ENCODE results near the gene TECR. TPM values are rescaled to one million over a fixed set of nuclear protein-coding genes. Genes with fewer than 3 reads are reported as not detected.

The TECR gene
- total RNA-seq, 4 donors from 2014 or later, result 117 to 165 (median 147) TPM

DNA sequence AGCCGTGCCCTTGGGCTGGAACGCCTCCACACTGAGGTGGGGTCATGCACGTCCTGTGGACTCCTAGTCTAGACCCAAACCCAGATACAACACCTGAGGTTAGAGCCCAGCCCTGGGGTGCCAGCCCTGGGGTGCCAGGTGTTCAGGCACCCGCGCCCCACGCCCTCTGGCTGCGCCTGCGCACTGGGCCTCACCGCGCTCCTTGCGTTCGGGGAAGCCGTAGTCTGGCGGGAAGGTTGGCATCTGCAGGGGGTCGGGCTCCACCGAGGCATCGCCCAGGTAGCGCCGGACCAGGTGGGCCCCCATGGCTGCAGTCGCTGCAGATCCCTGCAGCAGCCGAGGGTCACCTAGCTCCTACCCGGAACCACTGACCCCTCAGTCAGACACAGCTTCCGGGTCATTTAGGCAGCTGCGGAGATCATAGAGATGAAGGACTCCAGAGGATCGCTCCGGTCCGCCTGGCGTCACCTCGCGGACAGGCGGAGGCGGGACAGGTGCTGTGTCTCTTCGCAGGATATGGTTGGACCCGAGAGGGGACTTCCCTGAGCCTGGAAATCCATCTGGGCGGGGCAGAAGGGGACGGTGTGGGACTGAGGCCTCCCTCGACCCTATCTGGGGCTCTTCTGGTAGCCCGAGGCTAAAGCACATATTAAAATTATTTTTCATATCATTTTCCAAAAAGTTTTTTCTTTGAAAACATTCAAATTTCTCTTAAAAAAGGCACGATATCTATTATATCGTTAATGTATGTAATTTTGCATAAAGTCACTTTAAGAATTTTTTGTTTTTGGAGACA, 42.5 kb downstream of the TECR start, which contains the start of gene NDUFB7:
Gene NDUFB7 (minus strand): TSS at position 372 of the 796 bp plus-strand sequence. CDS start 66 bp downstream, at position 306.
- H3K4me3 ChIP-seq (ENCODE audit: low read depth, poor library complexity, severe bottlenecking), result peak within 1 kb of the TSS; percentile 92
- 2 to 6% methylated on average over 10 to 32 of the region's 40 CpGs for WGBS, 2 donors
- intact Hi-C loops (cut with DNase I; ENCODE audit: low total_unique reads), result no loop called here
- DNase-seq (ENCODE audit: low spot score in 2 of 2), result peak; percentile 91 to 96
- no peak for TF ChIP-seq POLR2A (IDR thresholded peaks at IDR 0.05)
- peak in 1 of 3 donors; percentile 58 for TF ChIP-seq CTCF (IDR thresholded peaks at IDR 0.05)

DNA sequence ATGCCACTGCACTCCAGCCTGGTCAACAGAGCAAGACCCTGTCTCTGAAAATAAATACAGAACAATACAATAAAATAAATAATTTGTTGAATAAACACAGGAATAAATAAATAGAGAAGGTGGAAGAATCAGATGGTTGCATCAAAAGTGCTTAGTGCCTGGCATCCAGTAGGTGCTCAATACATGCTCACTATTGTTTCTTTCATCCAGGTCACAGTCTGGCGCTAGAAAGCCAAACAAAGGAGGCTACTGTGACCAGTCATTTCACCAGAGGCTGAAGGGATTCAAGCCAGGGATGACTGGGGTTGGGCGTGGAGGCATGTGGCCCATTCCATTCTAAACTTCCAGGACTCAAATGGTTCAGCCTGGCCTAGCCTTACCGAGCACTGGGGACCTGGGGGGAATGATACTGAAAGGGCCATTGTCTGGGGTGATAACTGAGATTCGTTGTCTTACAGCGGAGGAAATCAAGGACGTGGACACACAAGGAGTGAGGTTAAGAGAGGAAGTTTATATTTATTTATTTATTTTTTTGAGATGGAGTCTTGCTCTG, 46.1 kb downstream of the TECR start:
- WGBS, 2 donors, result 78 to 83% methylated on average over 6 of the region's 6 CpGs
- no peak overlapping the region for H3K4me3 ChIP-seq (ENCODE audit: low read depth, poor library complexity, severe bottlenecking)
- no peak for TF ChIP-seq CTCF (IDR thresholded peaks at IDR 0.05)
- no peak for TF ChIP-seq POLR2A (IDR thresholded peaks at IDR 0.05)
- intact Hi-C loops (cut with DNase I; ENCODE audit: low total_unique reads), result no loop called here
- DNase-seq (ENCODE audit: low spot score in 2 of 2), result no peak

- 86% methylated on average over 8 of the region's 8 CpGs for WGBS, 2 donors
- intact Hi-C loops (cut with DNase I; ENCODE audit: low total_unique reads), result no loop called here
- H3K4me3 ChIP-seq (ENCODE audit: low read depth, poor library complexity, severe bottlenecking), result no peak overlapping the region
- TF ChIP-seq POLR2A (IDR thresholded peaks at IDR 0.05) (no peak), CTCF (IDR thresholded peaks at IDR 0.05) (no peak)
- no peak for DNase-seq (ENCODE audit: low spot score in 2 of 2)
Observed at GRCh38 chr19:14576363-14576762, 47.0 kb downstream of the TECR start.

DNA sequence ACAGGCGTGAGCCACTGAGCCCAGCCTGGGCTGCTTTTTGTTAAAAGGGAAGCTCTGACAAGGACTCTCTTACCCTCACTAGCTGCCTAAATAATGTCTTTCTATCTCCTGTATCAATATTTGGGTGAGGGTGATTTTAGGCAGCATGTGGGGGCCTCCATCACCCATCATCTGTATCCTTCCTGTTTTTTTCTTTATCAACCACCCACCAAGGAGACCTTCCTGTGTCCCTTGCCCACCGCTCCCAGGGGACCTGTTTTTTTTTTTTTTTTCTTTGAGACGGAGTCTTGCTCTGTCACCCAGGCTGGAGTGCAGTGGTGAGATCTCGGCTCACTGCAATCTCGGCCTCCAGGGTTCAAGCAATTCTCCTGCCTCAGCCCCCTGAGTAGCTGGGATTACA, 47.9 kb downstream of the TECR start:
- no peak for TF ChIP-seq CTCF (IDR thresholded peaks at IDR 0.05)
- no peak for TF ChIP-seq POLR2A (IDR thresholded peaks at IDR 0.05)
- no peak for DNase-seq (ENCODE audit: low spot score in 2 of 2)
- intact Hi-C loops (cut with DNase I; ENCODE audit: low total_unique reads), result no loop called here
- no peak overlapping the region for H3K4me3 ChIP-seq (ENCODE audit: low read depth, poor library complexity, severe bottlenecking)
- WGBS, 2 donors, result 79 to 93% methylated on average over 5 of the region's 5 CpGs

DNA sequence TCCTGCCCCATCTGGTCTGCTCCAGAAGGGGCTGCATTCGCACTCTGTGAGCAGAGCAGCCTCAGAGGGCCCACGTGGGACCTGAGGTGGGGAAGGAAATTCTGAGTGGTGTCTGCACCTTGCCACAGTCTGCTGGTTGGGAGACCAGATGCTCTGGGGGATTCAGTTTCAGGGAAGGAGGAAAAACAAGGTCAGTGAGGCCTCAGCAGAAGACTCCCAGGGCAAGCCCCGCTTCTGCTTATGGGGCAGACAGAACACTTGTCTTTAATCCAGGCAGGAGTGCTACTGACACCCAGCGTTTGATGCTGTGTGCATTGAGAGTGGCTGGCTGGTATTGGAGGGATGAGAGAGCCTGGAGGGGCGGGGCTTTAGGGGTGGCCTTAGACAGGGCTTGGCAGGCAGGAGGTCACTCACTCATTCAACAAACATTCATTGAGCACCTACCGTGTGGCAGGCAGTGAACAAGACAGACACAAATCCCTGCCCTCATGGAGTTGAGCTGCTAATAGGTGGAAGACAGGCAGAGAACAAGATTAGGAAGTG, 48.6 kb downstream of the TECR start:
- no peak for TF ChIP-seq POLR2A (IDR thresholded peaks at IDR 0.05)
- no peak for TF ChIP-seq CTCF (IDR thresholded peaks at IDR 0.05)
- 56 to 68% methylated on average over 6 of the region's 6 CpGs for WGBS, 2 donors
- H3K4me3 ChIP-seq (ENCODE audit: low read depth, poor library complexity, severe bottlenecking), result no peak overlapping the region
- no peak for DNase-seq (ENCODE audit: low spot score in 2 of 2)
- intact Hi-C loops (cut with DNase I; ENCODE audit: low total_unique reads), result no loop called here

Data from lower leg skin (tissue), 4 donors.